MCF 10A (cell line): ENCODE measurements around the gene RAPGEF3. TPM values are rescaled to one million over a fixed set of nuclear protein-coding genes. Genes with fewer than 3 reads are reported as not detected.

ENCODE experiments used
- BruUV-seq: library from RNA; stranded (reverse); fragments of 400-500 nt; replicated peaks from 2 replicates; lab custom pipeline; 2021; lab: Mats Ljungman, UMichigan
- CTCF ChIA-PET: fragments of 300-600 bp; sonication (Branson Sonifier 250); formaldehyde crosslinking; extraction: SDS; loops from one replicate; lab custom pipeline; 2021; ENCODE audit warnings: antibody characterized with exemption, inconsistent platforms; lab: Yijun Ruan, JAX
- POLR2A ChIA-PET: fragments of 300-600, 350-650 bp; sonication (Branson Sonifier 250); formaldehyde crosslinking; extraction: SDS; loops from one replicate; lab custom pipeline; 2020; ENCODE audit warnings: antibody characterized with exemption, inconsistent platforms; lab: Yijun Ruan, JAX
- DNase-seq: peaks from one replicate; pipeline ENCODE4 v3.0.0-alpha.2; 2018; ENCODE audit not compliant: unreplicated experiment
- H3K27ac Mint-ChIP-seq: one replicate; pipeline ENCODE4 v1.8.0; 2022; ENCODE audit warnings: mild to moderate bottlenecking, low read depth, mixed read lengths; ENCODE audit not compliant: unreplicated experiment
- H3K27me3 Mint-ChIP-seq: one replicate; pipeline ENCODE4 v1.8.0; 2022; ENCODE audit warnings: mixed read lengths; ENCODE audit not compliant: insufficient read depth, unreplicated experiment
- H3K36me3 Mint-ChIP-seq: one replicate; pipeline ENCODE4 v1.8.0; 2022; ENCODE audit warnings: mild to moderate bottlenecking, moderate library complexity, mixed read lengths; ENCODE audit not compliant: insufficient read depth, unreplicated experiment
- H3K4me1 Mint-ChIP-seq: one replicate; pipeline ENCODE4 v1.8.0; 2022; ENCODE audit warnings: mixed read lengths; ENCODE audit not compliant: insufficient read depth, unreplicated experiment
- H3K4me3 Mint-ChIP-seq: one replicate; pipeline ENCODE4 v1.8.0; 2022; ENCODE audit warnings: mild to moderate bottlenecking, moderate library complexity, mixed read lengths; ENCODE audit not compliant: unreplicated experiment
- H3K9me3 Mint-ChIP-seq: one replicate; pipeline ENCODE4 v1.8.0; 2022; ENCODE audit warnings: mixed read lengths; ENCODE audit not compliant: unreplicated experiment
- CTCF ChIP-seq: fragments of 200-600 bp; IDR thresholded peaks from one replicate; pipeline ENCODE4 v1.8.0; 2022; ENCODE audit warnings: antibody characterized with exemption, mild to moderate bottlenecking; ENCODE audit not compliant: unreplicated experiment
- intact Hi-C: fragments of 100-400 bp; cut with micrococcal nuclease; formaldehyde crosslinking; loops from 2 replicates; pipeline ENCODE4 v1.14.1; 2022
- total RNA-seq: library from RNA; stranded (reverse); gene quantifications from 2 replicates; pipeline ENCODE4 v1.2.3, GENCODE V29; 2022

RAPGEF3 gene
- total RNA-seq, 1 experiment from 2014 or later, result 1.4 TPM

GRCh38 chr12:47801904-47802246 lies 43.2 kb upstream of the RAPGEF3 start:
- no TSS peak for BruUV-seq
- intact Hi-C loops, result no loop called here
- no peaks in the 10 kb centered on the region for H3K27me3 Mint-ChIP-seq
- H3K4me3 Mint-ChIP-seq, result no peak overlapping the region
- CTCF ChIA-PET, result interaction anchor here (0.8 to 38.2 kb wide), 7 partner anchors 11 to 60 kb away, joined by 3 to 622 read pairs (median 4); no protein-coding TSS in a partner anchor
- H3K36me3 Mint-ChIP-seq, result peaks cover 20% of the 10 kb centered on the region
- POLR2A ChIA-PET, result interaction anchor here (0.6 to 1.3 kb wide), 3 partner anchors 36 to 161 kb away, joined by 3 to 7 read pairs (median 4); no protein-coding TSS in a partner anchor
- peak overlapping the region; percentile 38 for H3K27ac Mint-ChIP-seq
- TF ChIP-seq CTCF, result no peak
- no peaks in the 10 kb centered on the region for H3K9me3 Mint-ChIP-seq
- H3K4me1 Mint-ChIP-seq, result peaks cover 5% of the 10 kb centered on the region
- no peak for DNase-seq

- TF ChIP-seq CTCF, result no peak
- H3K36me3 Mint-ChIP-seq, result peaks cover 20% of the 10 kb centered on the region
- intact Hi-C loops, result no loop called here
- ChIA-PET POLR2A (interaction anchor here (0.6 to 1.3 kb wide), 4 partner anchors 36 to 116 kb away, joined by 3 to 7 read pairs (median 4); partner anchors contain the start of gene RAPGEF3), CTCF (interaction anchor here (0.8 to 38.2 kb wide), 5 partner anchors 12 to 59 kb away, joined by 3 to 622 read pairs (median 4); no protein-coding TSS in a partner anchor)
- DNase-seq, result no peak
- BruUV-seq, result no TSS peak
- peaks cover 5% of the 10 kb centered on the region for H3K4me1 Mint-ChIP-seq
- H3K9me3 Mint-ChIP-seq, result no peaks in the 10 kb centered on the region
- no peaks in the 10 kb centered on the region for H3K27me3 Mint-ChIP-seq
- H3K27ac Mint-ChIP-seq, result no peak overlapping the region
- no peak overlapping the region for H3K4me3 Mint-ChIP-seq
Measured at GRCh38 chr12:47801170-47801903, 42.7 kb upstream of the RAPGEF3 start.

- BruUV-seq, result no TSS peak
- no peak for DNase-seq
- Mint-ChIP-seq H3K36me3 (peaks cover 20% of the 10 kb centered on the region), H3K4me1 (peaks cover 5% of the 10 kb centered on the region), H3K27me3 (no peaks in the 10 kb centered on the region), H3K9me3 (no peaks in the 10 kb centered on the region), H3K27ac (no peak overlapping the region), H3K4me3 (no peak overlapping the region)
- ChIA-PET POLR2A (interaction anchor here (1.1 kb wide), 1 partner anchor 42 kb away, joined by 5 read pairs; the partner anchor contains the start of gene RAPGEF3), CTCF (interaction anchor here (38.2 kb wide), 1 partner anchor 33 kb away, joined by 622 read pairs; no protein-coding TSS in a partner anchor)
- intact Hi-C loops, result no loop called here
- no peak for TF ChIP-seq CTCF
Measured at GRCh38 chr12:47800582-47800981, 41.9 kb upstream of the RAPGEF3 start.

GRCh38 chr12:47799357-47799955 lies 40.8 kb upstream of the RAPGEF3 start:
- no peaks in the 10 kb centered on the region for H3K27me3 Mint-ChIP-seq
- H3K9me3 Mint-ChIP-seq, result no peaks in the 10 kb centered on the region
- DNase-seq, result no peak
- no peak for TF ChIP-seq CTCF
- H3K4me1 Mint-ChIP-seq, result peaks cover 5% of the 10 kb centered on the region
- CTCF ChIA-PET, result interaction anchor here (1.8 to 38.2 kb wide), 2 partner anchors 20 to 34 kb away, joined by 11 to 622 read pairs; no protein-coding TSS in a partner anchor
- no TSS peak for BruUV-seq
- no peak overlapping the region for H3K27ac Mint-ChIP-seq
- H3K4me3 Mint-ChIP-seq, result no peak overlapping the region
- H3K36me3 Mint-ChIP-seq, result peaks cover 16% of the 10 kb centered on the region
- POLR2A ChIA-PET, result no interaction called here
- intact Hi-C loops, result no loop called here
